Left lung (tissue), 10 donors: Measurements from ENCODE around the gene UNCX. TPM values are rescaled to one million over a fixed set of nuclear protein-coding genes. Genes with fewer than 3 reads are reported as not detected.

Source experiments
- ATAC-seq: fragments of 200-7000 bp; cut with Tn5 transposase; one replicate; pipeline ENCODE4 v1.9.1; 2020; ENCODE audit warnings: moderate library complexity
- DNase-seq, 4 donors: peaks; one replicate each; pipeline ENCODE4 v3.0.0-alpha.2; 2013 to 2020
- H3K27ac ChIP-seq, 2 donors: fragments of 200-600 bp; sonication (generic) in 1 of 2; one replicate each; pipeline versions ENCODE4 v1.5.0 to v1.8.0; 2020 to 2021
- H3K27me3 ChIP-seq, 2 donors: fragments of 200-600 bp; sonication (generic) in 1 of 2; one replicate each; pipeline versions ENCODE4 v1.5.0 to v1.8.0; 2020 to 2021
- H3K36me3 ChIP-seq, 2 donors: fragments of 200-600 bp; sonication (generic) in 1 of 2; one replicate each; pipeline versions ENCODE4 v1.5.0 to v1.8.0; 2020 to 2021
- H3K4me1 ChIP-seq, 2 donors: fragments of 200-600 bp; one replicate each; pipeline ENCODE4 v1.8.0; 2021
- H3K4me3 ChIP-seq, 2 donors: fragments of 200-600 bp; sonication (generic) in 1 of 2; one replicate each; pipeline versions ENCODE4 v1.5.0 to v1.8.0; 2020 to 2021; ENCODE audit warnings: mild to moderate bottlenecking in 1 of 2
- H3K9me3 ChIP-seq, 2 donors: fragments of 200-600 bp; sonication (generic) in 1 of 2; one replicate each; pipeline versions ENCODE4 v1.5.0 to v1.8.0; 2020 to 2021
- CTCF ChIP-seq, 2 donors: fragments of 200-600 bp; sonication (generic) in 1 of 2; IDR thresholded peaks; one replicate each; pipeline versions ENCODE4 v1.5.0 to v1.8.0; 2021; ENCODE audit warnings: antibody characterized with exemption in 2 of 2
- intact Hi-C, 2 donors: fragments of 100-400 bp; cut with DNase I; formaldehyde crosslinking; loops; one replicate each; pipeline versions ENCODE4 v1.11.2 to v1.14.2; 2022
- polyA plus RNA-seq, 6 donors: library from polyadenylated mRNA; unstranded; fragments of 120-200 nt; gene quantifications; one replicate each; pipeline ENCODE4 v1.2.1, GENCODE V29; 2013; ENCODE audit not compliant: insufficient read length in 6 of 6
- total RNA-seq, 2 donors: library from RNA; stranded (reverse); fragmentation: NEBNext Ultra II Directional; extraction: Animal tissue kit (Norgen Biotek cat#: 25700); gene quantifications; one replicate each; pipeline ENCODE4 v1.2.1, GENCODE V29; 2021
- donor health status: DM: no; HTN: yes; CAD: no.
- donor health status: DM: no; HTN: no; CAD: no.

The UNCX gene
- total and polyA plus RNA-seq, 8 donors: 0.10 TPM; not detected in 7

- Histone ChIP-seq H3K9me3 (no peaks in the 10 kb centered on the region), H3K27me3 (peaks cover 0 to 86% of the 10 kb centered on the region in 2 donors), H3K27ac (no peak overlapping the region), H3K4me3 (no peak overlapping the region), H3K4me1 (no peaks in the 10 kb centered on the region), H3K36me3 (no peaks in the 10 kb centered on the region)
- ATAC-seq: no peak
- DNase-seq: no peak
- intact Hi-C loops: loop anchor here in 1 of 2 donors (10.0 kb wide), 1 partner anchor 58 kb away; no protein-coding TSS in a partner anchor
- TF ChIP-seq CTCF (IDR thresholded peaks at IDR 0.05): no peak
Observed at GRCh38 chr7:1262441-1262840, 29.8 kb downstream of the UNCX start.

DNA sequence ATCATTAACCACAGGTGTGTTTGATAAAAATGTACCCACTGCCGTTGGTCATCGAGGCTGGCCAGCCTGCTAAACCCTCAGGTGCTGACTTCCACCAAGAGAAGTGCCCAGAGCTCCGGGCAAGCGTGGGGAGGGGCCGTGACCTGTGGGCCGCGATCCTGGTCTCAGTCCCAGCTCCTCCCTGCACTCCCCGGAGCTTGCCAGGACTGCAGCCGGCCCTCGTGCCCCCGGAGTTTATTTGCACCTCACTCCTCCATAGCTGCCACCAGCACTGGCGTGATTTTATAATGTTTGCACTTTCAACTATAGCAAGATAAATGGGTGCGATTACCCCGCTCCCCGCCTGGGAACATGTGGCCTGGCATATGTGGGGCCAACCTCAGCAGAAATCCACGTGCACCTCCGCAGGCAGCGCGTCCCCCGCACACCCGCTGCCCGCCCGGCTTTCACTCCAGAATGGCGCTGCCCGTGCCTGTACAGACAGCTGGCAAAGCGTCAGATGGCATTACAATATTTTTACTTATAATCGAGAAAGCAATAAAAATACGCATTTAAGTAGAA, 30.8 kb downstream of the UNCX start:
- DNase-seq: no peak
- Histone ChIP-seq H3K4me1 (no peaks in the 10 kb centered on the region), H3K4me3 (no peak overlapping the region), H3K9me3 (no peaks in the 10 kb centered on the region), H3K36me3 (no peaks in the 10 kb centered on the region), H3K27me3 (peaks cover 0 to 86% of the 10 kb centered on the region in 2 donors), H3K27ac (no peak overlapping the region)
- no peak for TF ChIP-seq CTCF (IDR thresholded peaks at IDR 0.05)
- intact Hi-C loops: loop anchor here in 1 of 2 donors (10.0 kb wide), 1 partner anchor 59 kb away; no protein-coding TSS in a partner anchor
- ATAC-seq: no peak

DNA sequence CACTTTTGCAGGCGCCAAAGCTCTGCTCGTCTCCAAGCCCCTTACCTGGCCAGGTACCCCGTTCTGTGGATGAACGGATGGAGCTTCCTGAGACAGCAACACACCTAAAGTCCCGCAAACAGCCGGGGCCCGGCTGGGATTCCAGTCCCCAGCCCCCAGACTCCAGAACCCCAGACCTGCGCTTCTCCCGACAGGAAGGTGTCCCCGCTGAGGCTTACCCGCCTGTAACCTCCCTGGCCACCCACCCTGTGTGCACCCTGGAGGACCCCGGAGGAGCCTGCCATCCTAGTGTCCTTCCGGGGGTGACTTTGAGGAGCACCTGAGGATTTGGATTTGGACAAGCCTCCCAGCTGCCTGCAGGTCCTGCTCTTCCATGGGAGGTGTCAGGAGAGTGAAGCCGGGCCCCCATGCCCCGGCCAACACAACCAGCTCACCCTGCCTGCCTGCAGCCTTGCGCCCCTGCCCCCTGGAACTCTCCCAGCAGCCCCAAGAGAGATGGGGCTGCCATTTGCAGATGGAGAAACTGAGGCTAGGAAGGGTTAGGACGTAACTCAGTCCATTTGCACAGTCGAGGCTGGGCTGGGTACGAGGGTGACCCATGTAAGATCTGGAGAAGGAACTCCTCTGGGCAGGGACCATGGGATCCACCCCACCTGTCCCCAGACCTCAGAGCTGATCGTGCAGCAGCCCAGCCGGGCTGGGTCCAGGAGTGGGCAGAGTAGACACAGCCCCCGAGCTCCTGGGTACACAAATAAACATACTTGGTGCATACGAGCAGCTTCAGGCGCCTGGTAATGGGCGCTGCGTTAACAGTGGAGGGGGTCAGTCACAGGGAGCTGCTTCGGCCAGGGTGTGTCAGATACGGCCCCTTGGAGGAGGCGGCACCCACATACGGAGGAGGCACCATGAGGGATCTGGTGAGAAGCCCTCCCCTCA, 31.9 kb downstream of the UNCX start:
- no peak for TF ChIP-seq CTCF (IDR thresholded peaks at IDR 0.05)

DNA sequence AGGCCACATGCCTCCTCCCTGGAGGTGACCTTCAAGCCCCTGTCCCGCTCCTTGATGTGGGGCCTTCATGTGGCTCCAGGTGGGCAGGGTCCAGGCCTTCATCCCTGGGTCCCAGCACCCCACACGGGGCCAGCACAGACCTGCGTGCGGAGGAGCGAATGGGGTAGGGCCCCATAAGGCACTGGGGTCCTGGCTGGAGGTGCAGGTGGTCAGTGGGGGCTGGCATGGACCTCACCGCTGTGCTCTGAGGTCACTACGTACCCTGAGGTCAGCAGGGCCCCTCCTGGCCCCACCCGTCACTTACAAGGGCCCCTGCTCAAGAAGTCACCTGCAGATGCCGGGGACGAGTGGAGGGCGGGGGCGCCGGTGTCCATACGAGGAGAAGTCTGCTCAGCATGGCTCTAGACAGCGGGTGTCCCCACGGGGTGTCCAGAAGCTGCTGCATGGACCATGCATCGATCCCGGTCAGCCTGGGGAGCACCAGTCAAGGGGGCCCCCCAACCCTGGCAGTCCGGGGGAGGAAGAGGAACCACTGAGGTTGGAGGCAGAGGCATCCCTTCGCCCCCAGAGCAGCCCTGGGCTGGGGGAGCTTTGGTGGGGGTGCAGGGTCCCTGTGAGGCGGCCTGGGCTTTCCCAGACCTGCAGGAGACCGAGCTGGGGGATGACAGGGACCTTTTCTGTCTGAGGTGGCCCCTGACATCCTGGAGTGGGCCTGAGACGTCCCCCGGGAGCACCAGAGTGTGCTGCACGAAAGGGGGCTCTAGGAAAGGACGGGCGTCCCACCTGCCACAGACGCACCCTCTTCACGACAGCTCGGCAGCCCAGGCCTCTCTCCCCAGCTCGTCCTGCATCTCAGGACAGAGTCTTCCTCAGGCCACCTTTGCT, 34.6 kb downstream of the UNCX start:
- TF ChIP-seq CTCF (IDR thresholded peaks at IDR 0.05): no peak
- H3K36me3 ChIP-seq: no peaks in the 10 kb centered on the region
- ATAC-seq: no peak
- H3K9me3 ChIP-seq: no peaks in the 10 kb centered on the region
- peaks cover 0 to 87% of the 10 kb centered on the region in 2 donors for H3K27me3 ChIP-seq
- peak in 1 of 4 donors; percentile 67 for DNase-seq
- no peak overlapping the region for H3K4me3 ChIP-seq
- no peak overlapping the region for H3K27ac ChIP-seq
- intact Hi-C loops: loop anchor here in 1 of 2 donors (10.0 kb wide), 1 partner anchor 62 kb away; no protein-coding TSS in a partner anchor
- no peaks in the 10 kb centered on the region for H3K4me1 ChIP-seq

More for the DNA sequence above, 31.9 kb downstream of the UNCX start:
- H3K4me1 ChIP-seq: no peaks in the 10 kb centered on the region
- intact Hi-C loops: loop anchor here in 1 of 2 donors (10.0 kb wide), 1 partner anchor 60 kb away; no protein-coding TSS in a partner anchor
- no peak for ATAC-seq
- DNase-seq: peak in 1 of 4 donors; percentile 59
- no peaks in the 10 kb centered on the region for H3K36me3 ChIP-seq
- H3K27me3 ChIP-seq: peaks cover 0 to 86% of the 10 kb centered on the region in 2 donors
- H3K4me3 ChIP-seq: no peak overlapping the region
- H3K9me3 ChIP-seq: no peaks in the 10 kb centered on the region
- no peak overlapping the region for H3K27ac ChIP-seq
